Left kidney (tissue), 2 donors: ENCODE data around the gene FNDC8. TPM values are rescaled to one million over a fixed set of nuclear protein-coding genes. Genes with fewer than 3 reads are reported as not detected.
"Not testable (repeated sequence)": the region's sequence is repeated elsewhere in the genome, so short reads cannot be mapped to it uniquely, and the experiment has no call there.

ENCODE experiments used
- DNase-seq: peaks from one replicate; pipeline ENCODE4 v3.0.0-alpha.2; 2013
- polyA plus RNA-seq: library from polyadenylated mRNA; unstranded; fragments of 120-200 nt; gene quantifications from one replicate; pipeline ENCODE4 v1.2.1, GENCODE V29; 2013; ENCODE audit not compliant: insufficient read length

FNDC8 gene
- polyA plus RNA-seq, 1 donor = not detected

DNA sequence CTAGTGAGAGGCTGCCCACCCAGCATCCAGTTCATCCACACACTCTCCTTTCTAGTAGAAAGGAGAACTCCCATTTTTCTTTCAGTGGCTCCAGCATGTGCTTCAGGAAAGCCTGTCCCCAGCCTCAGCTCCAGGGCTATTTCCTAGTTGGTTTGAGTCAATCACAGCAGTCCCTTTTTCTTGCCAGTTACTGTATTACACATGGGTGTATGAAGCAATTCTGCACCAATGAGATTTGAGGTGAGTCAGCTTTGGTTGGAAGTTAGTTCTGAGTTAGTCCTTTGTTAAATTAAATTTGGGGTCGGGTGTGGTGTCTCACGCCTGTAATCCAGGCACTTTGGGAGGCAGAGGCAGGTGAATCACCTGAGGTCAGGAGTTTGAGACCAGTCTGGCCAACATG lies 26.5 kb upstream of the FNDC8 start:
- DNase-seq = no peak

- no peak for DNase-seq
Observed at GRCh38 chr17:35095741-35096140, 25.7 kb upstream of the FNDC8 start.

- no peak for DNase-seq
Observed at GRCh38 chr17:35097776-35098175, 23.6 kb upstream of the FNDC8 start.

DNA sequence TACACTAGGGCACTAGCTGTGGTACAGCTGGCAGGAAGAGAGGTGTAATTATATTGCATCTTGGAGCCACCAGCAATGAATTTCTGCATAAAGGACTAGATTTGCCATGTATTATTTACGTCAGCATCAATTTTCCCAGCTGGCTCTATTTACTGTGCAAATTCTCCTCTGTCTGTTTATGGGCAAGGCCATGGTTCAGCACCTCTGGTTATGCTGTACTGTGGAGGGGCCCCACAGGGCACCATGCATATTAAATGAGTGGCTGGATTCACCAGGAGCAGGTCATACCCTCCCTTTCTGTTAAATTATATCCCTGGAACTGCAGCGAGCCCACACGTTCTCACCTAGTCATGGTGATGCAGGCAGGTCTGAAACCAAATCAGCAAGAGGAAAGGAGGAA lies 21.5 kb upstream of the FNDC8 start:
- DNase-seq = no peak

DNA sequence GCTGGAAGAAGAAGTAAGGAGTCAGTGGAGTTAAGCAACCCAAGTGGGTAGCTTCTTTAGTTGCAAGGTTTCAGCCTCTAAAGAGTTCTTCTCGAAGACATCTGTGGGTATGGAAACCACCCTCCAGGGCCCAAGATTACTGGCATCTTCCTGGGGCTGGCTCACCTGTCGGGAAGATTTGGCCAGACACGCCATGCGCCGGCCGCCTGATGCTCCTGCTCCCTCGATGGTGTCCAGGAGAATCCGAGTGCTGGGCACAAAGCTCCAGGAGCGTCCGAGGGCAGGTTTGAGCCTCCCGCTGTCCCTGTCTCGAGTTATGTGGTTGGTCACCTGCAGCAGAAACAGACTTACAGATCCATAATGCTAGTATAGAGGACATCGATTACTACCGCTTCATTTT lies 20.4 kb upstream of the FNDC8 start:
- no peak for DNase-seq

GRCh38 chr17:35101725-35102124 lies 19.7 kb upstream of the FNDC8 start:
- no peak for DNase-seq

DNA sequence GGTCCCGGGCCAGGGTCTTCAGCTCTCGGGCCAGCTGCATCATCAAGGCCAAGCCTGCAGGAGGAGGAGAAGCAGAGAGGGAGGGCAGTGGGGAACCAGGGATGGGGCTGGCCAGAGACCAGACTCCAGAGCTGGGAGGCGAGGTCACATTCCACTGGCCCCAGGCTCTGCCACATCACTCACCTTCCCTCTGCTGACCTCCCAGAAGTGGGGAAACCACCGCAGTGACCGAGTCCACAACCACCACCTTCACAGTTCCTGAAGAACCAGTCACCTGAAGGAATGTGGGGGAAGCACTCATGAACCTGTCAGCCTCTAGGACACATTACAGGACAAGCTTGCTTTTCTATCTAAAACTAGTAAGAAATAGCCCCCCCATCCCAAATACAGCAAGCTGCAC lies 18.1 kb upstream of the FNDC8 start:
- no peak for DNase-seq

GRCh38 chr17:35104844-35105450 lies 16.5 kb upstream of the FNDC8 start:
- DNase-seq = no peak

- DNase-seq = not testable (repeated sequence)
Observed at GRCh38 chr17:35110791-35111190, 10.6 kb upstream of the FNDC8 start.

GRCh38 chr17:35116845-35117244 lies 4.6 kb upstream of the FNDC8 start:
- no peak for DNase-seq

GRCh38 chr17:35117984-35118383 lies 3.4 kb upstream of the FNDC8 start:
- no peak for DNase-seq

DNA sequence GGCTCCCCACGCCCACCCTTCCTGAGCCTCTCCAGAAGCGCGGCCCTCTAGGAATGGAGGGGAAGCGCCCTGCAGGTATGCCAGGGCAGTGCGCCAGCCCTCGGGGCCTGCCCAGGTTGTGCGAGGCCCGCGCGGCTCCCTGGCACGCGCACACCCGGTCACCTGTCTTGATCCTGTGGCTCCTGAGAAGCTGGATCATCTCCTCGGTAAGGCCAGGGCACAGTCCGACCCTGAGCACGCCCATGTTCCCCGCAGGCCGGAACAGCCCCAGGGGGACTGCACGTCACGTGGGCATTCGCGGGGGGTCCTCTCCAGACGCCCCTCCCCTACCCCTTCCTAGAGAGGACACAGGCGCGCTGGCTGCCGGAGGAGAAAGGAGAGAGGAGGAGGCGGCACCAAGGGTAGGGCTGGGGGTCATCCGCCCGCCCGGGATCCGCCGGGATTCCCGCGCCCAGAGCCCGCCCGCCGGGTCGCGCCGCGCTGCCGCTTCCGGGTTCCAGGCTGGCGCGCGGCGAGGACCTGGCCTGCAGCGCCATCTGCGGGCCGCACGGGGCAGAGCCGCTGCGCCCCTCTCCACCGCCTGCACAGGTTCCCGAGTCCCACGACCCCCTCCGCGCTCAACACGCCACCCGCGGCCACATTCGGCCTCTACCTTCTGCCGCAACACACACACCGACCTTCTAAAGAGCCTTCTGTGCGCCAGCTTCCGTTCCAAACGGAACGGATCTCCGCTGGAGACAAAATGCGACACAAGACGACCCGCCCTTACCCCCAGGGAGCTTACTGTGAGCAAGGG lies 1.8 kb upstream of the FNDC8 start, which contains the start of gene RAD51D:
Gene RAD51D, minus strand, starts transcription at position 491 of the 796 bp plus-strand sequence. Its CDS starts 247 bp downstream, at position 244.
- peak; percentile 75 for DNase-seq

GRCh38 chr17:35127751-35128514 lies 6.5 kb downstream of the FNDC8 start:
- DNase-seq = no peak

GRCh38 chr17:35129154-35129972 lies 7.9 kb downstream of the FNDC8 start:
- no peak for DNase-seq

DNA sequence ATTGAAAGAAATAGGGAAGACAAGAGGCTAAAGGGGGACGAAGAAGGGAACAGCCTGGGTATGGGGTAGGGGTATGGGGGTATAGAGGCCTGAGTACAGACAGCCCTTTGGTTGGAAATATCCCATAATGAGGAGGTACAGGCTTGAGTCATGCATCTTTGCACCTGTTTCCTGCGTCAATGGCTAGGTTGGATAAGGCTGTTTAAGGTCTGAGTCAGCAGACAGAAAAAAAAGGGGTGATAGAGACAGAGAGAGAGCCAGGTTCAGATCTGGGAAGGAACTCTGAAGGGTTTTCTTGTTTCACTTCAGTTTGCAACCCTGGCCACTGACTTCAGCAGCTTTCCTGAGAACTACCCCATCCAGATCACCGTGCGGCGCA lies 8.5 kb downstream of the FNDC8 start:
- DNase-seq = no peak

- DNase-seq = no peak
Observed at GRCh38 chr17:35130392-35130791, 9.0 kb downstream of the FNDC8 start.

DNA sequence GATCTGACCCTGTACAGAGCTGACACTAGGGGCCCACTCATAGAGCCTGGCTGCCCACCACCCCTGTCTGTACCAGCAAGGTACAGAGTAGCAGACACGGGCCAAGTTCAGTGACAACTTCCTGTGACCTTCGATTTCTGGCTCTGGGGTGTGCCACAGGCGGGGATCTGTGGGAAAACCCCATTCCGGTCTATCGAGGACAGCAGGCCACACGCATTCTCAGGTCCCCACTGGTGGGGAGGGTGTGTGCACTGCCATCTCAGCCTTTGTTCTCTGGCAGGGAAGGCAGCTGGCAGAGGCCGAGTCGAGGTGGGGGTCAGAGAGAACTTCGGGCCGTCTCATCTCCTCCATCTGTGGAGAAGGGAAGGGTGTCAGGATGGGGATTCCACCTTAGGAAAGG lies 10.7 kb downstream of the FNDC8 start:
- DNase-seq = no peak

DNA sequence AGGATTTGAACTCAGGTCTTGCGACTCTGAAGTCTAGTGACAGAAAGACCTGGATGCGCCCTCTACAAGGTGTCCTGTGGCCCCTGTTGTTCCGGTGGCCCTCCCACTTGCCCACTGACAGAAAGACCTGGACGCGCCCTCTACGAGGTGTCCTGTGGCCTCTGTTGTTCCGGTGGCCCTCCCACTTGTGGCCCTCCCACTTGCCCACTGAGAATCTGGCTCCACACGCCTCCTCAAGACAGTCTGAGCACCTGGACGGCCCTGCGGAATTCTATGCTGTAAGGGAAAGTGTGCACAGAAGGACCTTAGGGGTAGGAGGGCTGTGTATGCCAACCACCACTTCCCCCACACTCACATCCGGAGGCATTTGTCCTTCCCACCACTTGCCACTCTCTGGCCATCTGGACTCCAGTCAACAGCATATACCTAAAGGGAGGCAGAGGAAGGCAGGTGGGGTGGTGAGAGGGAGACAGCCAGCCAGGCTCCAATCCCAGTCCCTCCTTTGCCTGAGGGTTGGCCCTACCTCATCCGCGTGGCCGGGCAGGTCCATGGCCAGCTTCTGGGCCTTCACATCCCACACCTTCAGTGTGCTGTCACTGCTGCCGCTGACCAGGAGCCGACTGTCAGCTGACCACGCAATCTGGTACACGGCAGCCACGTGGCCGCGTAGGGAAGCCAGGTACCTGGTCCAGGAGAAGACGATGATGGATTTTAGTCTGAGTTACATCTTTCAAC lies 11.6 kb downstream of the FNDC8 start:
- DNase-seq = no peak

DNA sequence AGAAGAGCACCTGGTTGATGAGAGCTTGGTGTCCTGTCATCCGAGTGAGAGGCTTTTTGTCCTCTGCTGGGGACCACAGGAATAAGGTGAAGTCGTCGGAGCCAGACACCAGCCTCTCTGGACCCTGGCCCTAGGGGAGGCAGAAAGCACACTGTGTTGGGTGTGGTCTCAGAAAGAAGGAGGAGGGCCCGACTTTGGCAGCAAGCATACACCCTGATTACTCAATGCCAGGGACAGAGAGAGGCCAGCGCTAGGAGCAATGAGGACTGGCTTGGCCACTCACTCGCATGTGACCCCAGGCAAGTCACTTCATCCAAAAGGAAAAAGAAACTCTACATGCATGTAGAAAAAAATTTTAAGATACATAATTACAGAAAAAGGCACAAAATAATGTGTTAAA lies 13.9 kb downstream of the FNDC8 start:
- DNase-seq = no peak

GRCh38 chr17:35138218-35138617 lies 16.8 kb downstream of the FNDC8 start:
- DNase-seq = no peak

DNA sequence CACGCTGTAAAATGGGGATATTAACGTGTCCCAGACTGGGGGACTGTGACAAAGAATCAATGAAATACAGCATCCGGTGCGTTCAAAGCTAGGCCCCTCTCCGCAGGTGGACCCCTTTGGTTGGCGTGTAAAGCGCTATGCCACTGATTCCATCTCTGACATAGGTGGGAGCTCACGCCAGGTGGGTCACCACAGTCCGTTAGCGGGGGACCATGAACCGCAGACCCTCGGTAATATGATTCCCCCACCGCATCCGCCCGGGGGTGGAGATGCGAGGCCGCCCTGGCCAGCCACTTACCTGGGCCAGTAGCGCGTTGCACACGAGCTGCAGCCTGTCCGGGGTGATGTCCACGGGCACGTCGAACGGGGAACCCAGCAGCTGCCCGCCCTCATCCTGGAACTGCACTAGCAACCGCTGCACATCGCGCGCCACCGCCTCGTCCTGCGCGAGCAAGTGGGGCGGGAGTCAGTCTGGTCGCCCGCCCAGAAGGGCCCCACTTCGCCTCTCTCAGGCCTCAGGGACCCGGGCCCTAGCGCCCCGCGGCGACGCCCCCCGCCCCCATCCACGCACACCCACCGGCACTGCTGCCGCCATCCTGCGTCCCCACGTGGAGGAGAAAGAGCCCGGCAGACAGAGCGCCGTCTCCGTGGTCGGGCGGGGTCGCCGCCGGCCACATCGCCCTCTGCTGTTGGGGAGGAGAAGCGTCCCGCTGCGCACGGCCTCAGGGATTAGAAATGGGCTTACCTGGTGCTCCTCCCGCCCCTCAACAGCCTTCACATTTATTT lies 20.5 kb downstream of the FNDC8 start, which contains the start of gene NLE1:
Gene NLE1, minus strand, starts transcription at position 623 of the 786 bp plus-strand sequence. Its CDS starts 28 bp downstream, at position 595.
- peak; percentile 62 for DNase-seq
